K562 (cell line): ENCODE data around the gene XRCC5. TPM values are rescaled to one million over a fixed set of nuclear protein-coding genes. Genes with fewer than 3 reads are reported as not detected.
A peak's percentile ranks its signal among the peaks of the same experiment; 100 is the strongest.

Experiments
- ATAC-seq: fragments of 200-7000 bp; cut with Tn5 transposase; 3 replicates; pipeline ENCODE4 v1.9.1; 2020; ENCODE audit warnings: moderate library complexity
- BruUV-seq: library from RNA; stranded (reverse); fragments of 400-500 nt; replicated peaks from 2 replicates; lab custom pipeline; 2021; lab: Mats Ljungman, UMichigan
- CTCF ChIA-PET: fragments of 300-600 bp; formaldehyde crosslinking; extraction: SDS; loops from one replicate; lab custom pipeline; 2021; ENCODE audit warnings: low intra/inter-chr PET ratio; lab: Yijun Ruan, JAX
- POLR2A ChIA-PET: fragments of 300-600, 350-650 bp; sonication (Branson Sonifier 250); formaldehyde crosslinking; extraction: SDS; loops from one replicate; lab custom pipeline; 2021; ENCODE audit warnings: antibody characterized with exemption, inconsistent platforms; lab: Yijun Ruan, JAX
- DNase-seq, 4 experiments: peaks; one replicate each; pipeline versions ENCODE4 v3.0.0 to v3.0.0-alpha.2; 2011 to 2018; ENCODE audit warnings: low spot score in 3 of 4, mixed read lengths in 3 of 4; ENCODE audit errors: extremely low read depth in 1 of 4
- FAIRE-seq: peaks from 2 replicates; lab custom pipeline; 2011; peaks lifted over from hg19 to GRCh38; lab: Jason Lieb, UNC
- H2AFZ ChIP-seq: 2 replicates; pipeline ENCODE4 v1.6.0; 2011; ENCODE audit warnings: low read depth, low read length, control low read depth, inconsistent platforms
- H3K27ac ChIP-seq: fragments of 200-600 bp; 3 replicates; pipeline ENCODE4 v1.8.0; 2011; ENCODE audit warnings: low read depth, mild to moderate bottlenecking, control low read depth, inconsistent platforms, low read length, moderate library complexity, mixed read lengths; ENCODE audit errors: extremely low read depth
- H3K27me3 ChIP-seq, 2 experiments: fragments of 300-600 bp in 1 of 2; 2 replicates in 1 of 2; 3 replicates in 1 of 2; pipeline versions ENCODE4 v1.6.0 to v1.8.0; 2011; ENCODE audit warnings: inconsistent platforms in 2 of 2, low read length in 2 of 2, mild to moderate bottlenecking in 1 of 2, mixed read lengths in 1 of 2, moderate library complexity in 1 of 2; ENCODE audit not compliant: control insufficient read depth in 2 of 2, insufficient read depth in 2 of 2
- H3K36me3 ChIP-seq: fragments of 300-600 bp; 3 replicates; pipeline ENCODE4 v1.8.0; 2011; ENCODE audit warnings: mild to moderate bottlenecking, low read length, inconsistent platforms; ENCODE audit not compliant: control insufficient read depth, insufficient read depth
- H3K4me1 ChIP-seq, 2 experiments: fragments of 200-600 bp in 1 of 2; replicated peaks in 1 of 2; 2 replicates in 1 of 2; 3 replicates in 1 of 2; pipeline versions ENCODE4 v1.5.1 to v1.8.0; 2011; ENCODE audit warnings: inconsistent platforms in 2 of 2, low read length in 2 of 2, mild to moderate bottlenecking in 1 of 2, mixed read lengths in 1 of 2, moderate library complexity in 1 of 2; ENCODE audit not compliant: control insufficient read depth in 2 of 2, insufficient read depth in 2 of 2
- H3K4me2 ChIP-seq: 2 replicates; pipeline ENCODE4 v1.6.1; 2011; ENCODE audit warnings: low read length, control low read depth, inconsistent platforms, mixed read lengths; ENCODE audit not compliant: insufficient read depth
- H3K4me3 ChIP-seq: fragments of 200-600 bp; sonication (generic), shearing (Covaris generic); 2 replicates; pipeline ENCODE4 v1.5.1; 2016; ENCODE audit warnings: control low read depth, inconsistent platforms
- H3K79me2 ChIP-seq: fragments of 200-600 bp; 3 replicates; pipeline ENCODE4 v1.8.0; 2011; ENCODE audit warnings: low read length, inconsistent platforms; ENCODE audit not compliant: control insufficient read depth, insufficient read depth
- H3K9ac ChIP-seq, 2 experiments: 2 replicates each; pipeline versions ENCODE4 v1.6.0 to v1.6.1; 2011; ENCODE audit warnings: low read depth in 2 of 2, low read length in 2 of 2, control low read depth in 1 of 2, inconsistent platforms in 1 of 2, mild to moderate bottlenecking in 1 of 2, mixed read lengths in 1 of 2; ENCODE audit not compliant: insufficient read depth in 1 of 2
- H3K9me1 ChIP-seq: one replicate; pipeline ENCODE4 v1.6.0; 2011; ENCODE audit warnings: inconsistent platforms, mild to moderate bottlenecking, low read length, moderate library complexity; ENCODE audit not compliant: control insufficient read depth, insufficient read depth
- H3K9me3 ChIP-seq: replicated peaks from 2 replicates; pipeline ENCODE4 v1.5.1; 2011; ENCODE audit warnings: low read depth, low read length, inconsistent platforms; ENCODE audit not compliant: control insufficient read depth, insufficient read depth
- H4K20me1 ChIP-seq: replicated peaks from 2 replicates; pipeline ENCODE4 v1.6.1; 2011; ENCODE audit warnings: low read length, inconsistent platforms, mixed read lengths; ENCODE audit not compliant: control insufficient read depth, insufficient read depth
- AFF1 ChIP-seq, 2 experiments: fragments of 450-650 bp; IDR thresholded peaks; 2 replicates each; pipeline ENCODE4 v1.6.1; 2018; ENCODE audit warnings: mild to moderate bottlenecking in 2 of 2, low read depth in 1 of 2; ENCODE audit not compliant: partially characterized antibody in 2 of 2
- ASH1L ChIP-seq: fragments of 450-650 bp; IDR thresholded peaks from 2 replicates; pipeline ENCODE4 v1.6.1; 2018; ENCODE audit warnings: borderline replicate concordance, mild to moderate bottlenecking, low read depth; ENCODE audit not compliant: partially characterized antibody
- BCOR ChIP-seq: fragments of 450-650 bp; IDR thresholded peaks from 2 replicates; pipeline ENCODE4 v1.6.1; 2016
- CEBPB ChIP-seq: fragments of 450-650 bp; IDR thresholded peaks from 2 replicates; pipeline ENCODE4 v1.6.1; 2016; ENCODE audit warnings: missing genetic modification characterization, missing compliant biosample characterization
- GATAD2B ChIP-seq: fragments of 450-650 bp; IDR thresholded peaks from 2 replicates; pipeline ENCODE4 v1.6.1; 2017; ENCODE audit warnings: mild to moderate bottlenecking, borderline replicate concordance
- GTF2A2 ChIP-seq: IDR thresholded peaks from 2 replicates; pipeline ENCODE4 v1.6.1; 2016; ENCODE audit warnings: mild to moderate bottlenecking, missing genetic modification characterization, missing compliant biosample characterization
- NCOA2 ChIP-seq, 2 experiments: fragments of 450-650 bp; IDR thresholded peaks; 2 replicates each; pipeline ENCODE4 v1.6.1; 2018; ENCODE audit warnings: mild to moderate bottlenecking in 2 of 2, moderate library complexity in 1 of 2; ENCODE audit not compliant: partially characterized antibody in 2 of 2
- SP2 ChIP-seq: IDR thresholded peaks from 2 replicates; pipeline ENCODE4 v1.6.1; 2011; ENCODE audit warnings: mild to moderate bottlenecking, low read depth, low read length, moderate library complexity; ENCODE audit not compliant: poor library complexity, severe bottlenecking; ENCODE audit errors: extremely low read depth
- ZFPM2 ChIP-seq: fragments of 250-450 bp; sonication (Bioruptor Pico); IDR thresholded peaks from 2 replicates; pipeline ENCODE4 v1.5.1; 2022; ENCODE audit warnings: mild to moderate bottlenecking
- ZSCAN32 ChIP-seq: fragments of 450-650 bp; formaldehyde crosslinking; IDR thresholded peaks from 2 replicates; pipeline ENCODE4 v1.4.0; 2020; ENCODE audit warnings: mild to moderate bottlenecking, moderate library complexity
- WGBS: fragments of 100-300 bp; shearing (Covaris generic); methylation state at CpG from one replicate; pipeline ENCODE4 v1.1.6; 2016; ENCODE audit warnings: low coverage, mixed read lengths; ENCODE audit not compliant: insufficient coverage; ENCODE audit errors: missing lambda C conversion rate; 5-methylcytosine and 5-hydroxymethylcytosine counted together
- in situ Hi-C: fragments of 300-500 bp; cut with MboI; formaldehyde crosslinking; loops from 4 replicates; pipeline ENCODE4 v1.15.0; 2018; ENCODE audit warnings: inconsistent platforms, mixed read lengths
- intact Hi-C: fragments of 100-400 bp; cut with micrococcal nuclease; formaldehyde crosslinking; loops from 2 replicates; pipeline ENCODE4 v1.14.2; 2022
- polyA plus RNA-seq, 8 experiments: library from polyadenylated mRNA; depleted of rRNA in 4 of 8; stranded (reverse) in 5 of 8; unstranded in 3 of 8; fragments of >200 nt; fragmentation: Nextera tagmentation in 2 of 8; fragmentation: Illumina TruSeq in 1 of 8; extraction: Ambion mirVana in 2 of 8; extraction: Trizol in 1 of 8; gene quantifications; 2 replicates each; pipeline versions ENCODE4 v1.2.1 to v1.2.3, GENCODE V29; 2011 to 2014; ENCODE audit warnings: inconsistent platforms in 1 of 8, missing spikeins in 1 of 8
- total RNA-seq, 7 experiments: library from RNA; depleted of rRNA in 6 of 7; stranded (reverse); fragments of >200 nt in 6 of 7; fragmentation: Illumina TruSeq in 2 of 7; extraction: Trizol in 2 of 7; gene quantifications; 2 replicates each; pipeline versions ENCODE4 v1.2.1 to v1.2.3, GENCODE V29; 2011 to 2021; ENCODE audit warnings: low replicate concordance in 1 of 7
- TF ChIP-seq, protein P1 (sequence below): fragments of 450-650 bp; IDR thresholded peaks from 2 replicates; pipeline ENCODE4 v1.7.1; 2018; ENCODE audit warnings: mild to moderate bottlenecking, low read depth; ENCODE audit not compliant: partially characterized antibody

The XRCC5 gene
- total and polyA plus RNA-seq, 9 of the 15 experiments (the other 6 are each of a cell fraction or from before 2014, with no cell fraction given): 168 to 551 (median 297) TPM

DNA sequence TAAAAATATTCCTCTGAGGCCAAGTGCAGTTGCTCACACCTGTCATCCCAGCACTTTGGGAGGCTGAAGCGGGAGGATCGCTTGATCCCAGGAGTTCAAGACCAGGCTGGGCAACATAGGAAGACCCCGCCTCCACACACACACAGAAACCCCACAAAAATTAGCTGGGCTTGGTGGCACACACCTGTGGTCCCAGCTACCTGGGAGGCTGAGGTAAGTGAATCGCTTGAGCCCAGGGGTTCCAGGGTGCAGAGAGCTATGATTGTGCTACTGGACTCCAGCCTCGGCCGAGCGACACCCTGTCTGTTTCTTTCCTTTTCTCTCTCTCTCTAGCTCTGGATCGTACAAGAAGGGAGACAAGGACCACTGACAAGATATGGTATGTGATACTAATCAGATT is 1.8 kb upstream of the XRCC5 start:
- no peaks in the 10 kb centered on the region for H3K9me1 ChIP-seq
- no peak for TF ChIP-seq NCOA2 (IDR thresholded peaks at IDR 0.05; ENCODE audit: partially characterized antibody in 2 of 2)
- TF ChIP-seq GATAD2B: no peak
- TF ChIP-seq GTF2A2 (tag): no peak
- TF ChIP-seq AFF1 (IDR thresholded peaks at IDR 0.05; ENCODE audit: low read depth in 1 of 2, partially characterized antibody in 2 of 2): no peak
- TF ChIP-seq SP2: no peak
- TF ChIP-seq, protein P1, sequence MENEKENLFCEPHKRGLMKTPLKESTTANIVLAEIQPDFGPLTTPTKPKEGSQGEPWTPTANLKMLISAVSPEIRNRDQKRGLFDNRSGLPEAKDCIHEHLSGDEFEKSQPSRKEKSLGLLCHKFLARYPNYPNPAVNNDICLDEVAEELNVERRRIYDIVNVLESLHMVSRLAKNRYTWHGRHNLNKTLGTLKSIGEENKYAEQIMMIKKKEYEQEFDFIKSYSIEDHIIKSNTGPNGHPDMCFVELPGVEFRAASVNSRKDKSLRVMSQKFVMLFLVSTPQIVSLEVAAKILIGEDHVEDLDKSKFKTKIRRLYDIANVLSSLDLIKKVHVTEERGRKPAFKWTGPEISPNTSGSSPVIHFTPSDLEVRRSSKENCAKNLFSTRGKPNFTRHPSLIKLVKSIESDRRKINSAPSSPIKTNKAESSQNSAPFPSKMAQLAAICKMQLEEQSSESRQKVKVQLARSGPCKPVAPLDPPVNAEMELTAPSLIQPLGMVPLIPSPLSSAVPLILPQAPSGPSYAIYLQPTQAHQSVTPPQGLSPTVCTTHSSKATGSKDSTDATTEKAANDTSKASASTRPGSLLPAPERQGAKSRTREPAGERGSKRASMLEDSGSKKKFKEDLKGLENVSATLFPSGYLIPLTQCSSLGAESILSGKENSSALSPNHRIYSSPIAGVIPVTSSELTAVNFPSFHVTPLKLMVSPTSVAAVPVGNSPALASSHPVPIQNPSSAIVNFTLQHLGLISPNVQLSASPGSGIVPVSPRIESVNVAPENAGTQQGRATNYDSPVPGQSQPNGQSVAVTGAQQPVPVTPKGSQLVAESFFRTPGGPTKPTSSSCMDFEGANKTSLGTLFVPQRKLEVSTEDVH: no peak
- no peak for TF ChIP-seq ZSCAN32 (CRISPR knock-in tag)
- TF ChIP-seq CEBPB (tag): no peak
- no peak for TF ChIP-seq BCOR
- TF ChIP-seq ZFPM2 (CRISPR knock-in tag): no peak
- no peak for TF ChIP-seq ASH1L
- FAIRE-seq: no peak
- peak overlapping the region; percentile 38 to 79; a peak in 2 of 4 replicates for H3K9ac ChIP-seq
- H4K20me1 ChIP-seq: no peaks in the 10 kb centered on the region
- no peak for DNase-seq
- CTCF ChIA-PET: no interaction called here
- peak overlapping the region; percentile 73 for H3K4me2 ChIP-seq
- peaks cover 21% of the 10 kb centered on the region; the same call in 2 of the 3 replicates for H3K36me3 ChIP-seq
- no peak overlapping the region for H3K4me3 ChIP-seq
- no TSS peak for BruUV-seq
- intact Hi-C loops (loop anchor here (5.0 to 10.0 kb wide), 3 partner anchors 35 to 153 kb away; no protein-coding TSS in a partner anchor), in situ Hi-C loops (no loop called here)
- H3K27ac ChIP-seq: no peak overlapping the region; the same call in 2 of the 3 replicates
- H3K79me2 ChIP-seq: peaks cover 32% of the 10 kb centered on the region
- 81% methylated on average over 8 of the region's 8 CpGs for WGBS
- ATAC-seq: no peak
- no peaks in the 10 kb centered on the region for H3K9me3 ChIP-seq
- POLR2A ChIA-PET: interaction anchor here (1.5 to 1.6 kb wide), 2 partner anchors 11 to 13 kb away, joined by 4 read pairs; no protein-coding TSS in a partner anchor
- no peaks in the 10 kb centered on the region for H3K27me3 ChIP-seq
- H2AFZ ChIP-seq: peak overlapping the region; percentile 88
- H3K4me1 ChIP-seq: peaks cover 5 to 14% of the 10 kb centered on the region in 2 experiments; a peak in 4 of 5 replicates
